ENCODE data around the gene POC5.

Gene POC5

GRCh38 chr5:75651575-75652238 is 65.5 kb downstream of the POC5 start:
- Mint-ChIP-seq H3K4me3 (no peak overlapping the region), H3K36me3 (ENCODE audit: low read depth) (peaks cover 4% of the 10 kb centered on the region), H3K9me3 (peaks cover 7% of the 10 kb centered on the region), H3K27ac (peak overlapping the region in 1 of 3 experiments; percentile 24), H3K4me1 (peaks cover 39% of the 10 kb centered on the region), H3K27me3 (ENCODE audit: low read depth) (no peaks in the 10 kb centered on the region)
- TF ChIP-seq CTCF (IDR thresholded peaks at IDR 0.05; ENCODE audit: unreplicated experiment in 3 of 3) = no peak

- peaks cover 7% of the 10 kb centered on the region for H3K9me3 Mint-ChIP-seq
- no peaks in the 10 kb centered on the region for H3K27me3 Mint-ChIP-seq (ENCODE audit: low read depth)
- peaks cover 13% of the 10 kb centered on the region for H3K4me1 Mint-ChIP-seq
- no peak overlapping the region for H3K4me3 Mint-ChIP-seq
- H3K36me3 Mint-ChIP-seq (ENCODE audit: low read depth) = peaks cover 4% of the 10 kb centered on the region
- H3K27ac Mint-ChIP-seq = no peak overlapping the region
- TF ChIP-seq CTCF (IDR thresholded peaks at IDR 0.05; ENCODE audit: unreplicated experiment in 3 of 3) = no peak
These were observed 68.5 kb downstream of the POC5 start for GRCh38 chr5:75648712-75649111.

GRCh38 chr5:75640826-75641225 is 76.4 kb downstream of the POC5 start:
- no peak for TF ChIP-seq CTCF (IDR thresholded peaks at IDR 0.05; ENCODE audit: unreplicated experiment in 3 of 3)
- Mint-ChIP-seq H3K27me3 (ENCODE audit: low read depth) (no peaks in the 10 kb centered on the region), H3K4me3 (no peak overlapping the region), H3K9me3 (peaks cover 5% of the 10 kb centered on the region), H3K27ac (no peak overlapping the region), H3K36me3 (ENCODE audit: low read depth) (peaks cover 14% of the 10 kb centered on the region), H3K4me1 (no peaks in the 10 kb centered on the region)

GRCh38 chr5:75640395-75640794 is 76.8 kb downstream of the POC5 start:
- Mint-ChIP-seq H3K36me3 (ENCODE audit: low read depth) (peaks cover 14% of the 10 kb centered on the region), H3K4me3 (no peak overlapping the region), H3K4me1 (no peaks in the 10 kb centered on the region), H3K9me3 (peaks cover 5% of the 10 kb centered on the region), H3K27ac (peak overlapping the region in 2 of 3 experiments; percentile 29 to 92), H3K27me3 (ENCODE audit: low read depth) (no peaks in the 10 kb centered on the region)
- no peak for TF ChIP-seq CTCF (IDR thresholded peaks at IDR 0.05; ENCODE audit: unreplicated experiment in 3 of 3)

GRCh38 chr5:75639535-75640311 is 77.5 kb downstream of the POC5 start:
- Mint-ChIP-seq H3K4me3 (no peak overlapping the region), H3K4me1 (no peaks in the 10 kb centered on the region), H3K9me3 (peaks cover 5% of the 10 kb centered on the region), H3K36me3 (ENCODE audit: low read depth) (peaks cover 16% of the 10 kb centered on the region), H3K27ac (peak overlapping the region in 2 of 3 experiments; percentile 29 to 92), H3K27me3 (ENCODE audit: low read depth) (no peaks in the 10 kb centered on the region)
- no peak for TF ChIP-seq CTCF (IDR thresholded peaks at IDR 0.05; ENCODE audit: unreplicated experiment in 3 of 3)
